ENCODE results near the gene TNFRSF4. TPM values are rescaled to one million over a fixed set of nuclear protein-coding genes. Genes with fewer than 3 reads are reported as not detected.

The TNFRSF4 gene
- polyA plus RNA-seq, 5 donors: 2.0 to 5.8 (median 4.1) TPM

DNA sequence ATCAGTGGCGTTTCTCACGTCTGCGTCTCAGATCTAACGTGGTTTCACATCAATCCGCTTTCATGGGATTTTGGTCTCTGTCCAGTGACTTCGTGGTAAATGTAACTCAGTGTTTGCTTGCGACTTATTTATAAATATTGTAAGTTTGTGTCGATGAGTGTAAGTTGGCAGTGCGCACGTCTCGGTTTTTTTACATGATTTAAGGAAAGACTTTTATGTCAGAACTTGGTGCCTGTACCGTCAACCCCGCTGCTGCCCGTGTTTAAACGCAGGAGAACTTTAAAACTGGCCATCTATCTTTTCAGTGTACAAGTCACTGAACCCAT is 19.6 kb upstream of the TNFRSF4 start:
- no peak for DNase-seq

- no peak for DNase-seq
Measured at GRCh38 chr1:1232796-1233566, 19.0 kb upstream of the TNFRSF4 start.

DNA sequence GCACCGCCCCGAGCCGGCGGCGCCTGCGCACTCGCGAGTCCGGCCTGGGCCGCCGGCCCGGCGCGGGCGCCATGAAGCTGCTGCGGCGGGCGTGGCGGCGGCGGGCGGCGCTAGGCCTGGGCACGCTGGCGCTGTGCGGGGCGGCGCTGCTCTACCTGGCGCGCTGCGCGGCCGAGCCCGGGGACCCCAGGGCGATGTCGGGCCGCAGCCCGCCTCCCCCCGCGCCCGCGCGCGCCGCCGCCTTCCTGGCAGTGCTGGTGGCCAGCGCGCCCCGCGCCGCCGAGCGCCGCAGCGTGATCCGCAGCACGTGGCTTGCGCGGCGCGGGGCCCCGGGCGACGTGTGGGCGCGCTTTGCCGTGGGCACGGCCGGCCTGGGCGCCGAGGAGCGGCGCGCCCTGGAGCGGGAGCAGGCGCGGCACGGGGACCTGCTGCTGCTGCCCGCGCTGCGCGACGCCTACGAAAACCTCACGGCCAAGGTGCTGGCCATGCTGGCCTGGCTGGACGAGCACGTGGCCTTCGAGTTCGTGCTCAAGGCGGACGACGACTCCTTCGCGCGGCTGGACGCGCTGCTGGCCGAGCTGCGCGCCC is 18.3 kb upstream of the TNFRSF4 start, which contains the start of gene B3GALT6:
TSS of gene B3GALT6 (plus strand) at position 30 of the 588 bp plus-strand sequence. CDS start at position 72, 42 bp downstream.
- DNase-seq: peak in 1 of 2 donors; percentile 13

DNA sequence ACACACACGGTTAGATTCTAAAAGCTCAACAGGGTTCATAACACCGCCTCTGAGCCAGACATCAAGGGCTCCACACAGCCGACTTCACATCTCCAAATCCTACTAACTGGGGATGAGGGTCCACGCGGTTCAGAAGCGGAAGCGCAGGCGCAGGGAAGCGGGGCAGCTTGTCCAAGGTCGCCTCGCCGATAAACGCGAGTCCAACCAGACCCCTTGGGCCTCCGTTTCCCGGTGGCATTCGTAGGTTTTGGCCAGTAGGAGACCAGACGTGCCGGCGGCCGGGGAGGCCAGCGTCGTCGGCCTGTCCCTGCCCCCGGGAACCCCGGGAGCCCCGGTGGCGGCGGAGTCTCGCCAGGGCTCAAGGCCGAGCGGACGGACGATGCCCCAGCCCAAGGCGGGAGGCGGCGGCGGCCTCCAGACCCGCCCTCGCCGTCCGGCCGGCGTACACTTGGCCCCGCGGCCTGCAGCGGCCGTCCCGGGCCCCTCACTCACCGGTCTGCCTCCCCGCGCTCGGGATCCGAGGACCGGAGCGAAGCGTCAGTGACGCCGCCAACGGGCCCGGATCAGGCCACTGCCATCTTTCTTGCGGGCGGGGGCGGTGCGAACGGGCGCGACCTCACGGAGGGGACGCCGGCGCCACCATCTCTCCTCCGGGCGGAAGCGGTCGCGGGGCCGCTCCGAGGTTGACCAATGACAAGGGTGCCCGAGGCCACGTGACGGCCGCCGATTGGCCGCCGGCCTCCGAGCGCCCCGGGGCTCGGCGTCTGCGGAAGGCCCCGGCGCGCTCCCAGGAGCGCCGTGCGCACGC is 17.7 kb upstream of the TNFRSF4 start, which contains the start of gene SDF4:
TSS of gene SDF4 (minus strand) at position 602 of the 808 bp plus-strand sequence. CDS start 3,229 bp downstream, outside the sequence.
- DNase-seq: peak; percentile 96 to 97

- no peak for DNase-seq
Measured at GRCh38 chr1:1230656-1231399, 16.9 kb upstream of the TNFRSF4 start.

GRCh38 chr1:1229770-1230169 is 15.8 kb upstream of the TNFRSF4 start:
- DNase-seq: no peak

DNA sequence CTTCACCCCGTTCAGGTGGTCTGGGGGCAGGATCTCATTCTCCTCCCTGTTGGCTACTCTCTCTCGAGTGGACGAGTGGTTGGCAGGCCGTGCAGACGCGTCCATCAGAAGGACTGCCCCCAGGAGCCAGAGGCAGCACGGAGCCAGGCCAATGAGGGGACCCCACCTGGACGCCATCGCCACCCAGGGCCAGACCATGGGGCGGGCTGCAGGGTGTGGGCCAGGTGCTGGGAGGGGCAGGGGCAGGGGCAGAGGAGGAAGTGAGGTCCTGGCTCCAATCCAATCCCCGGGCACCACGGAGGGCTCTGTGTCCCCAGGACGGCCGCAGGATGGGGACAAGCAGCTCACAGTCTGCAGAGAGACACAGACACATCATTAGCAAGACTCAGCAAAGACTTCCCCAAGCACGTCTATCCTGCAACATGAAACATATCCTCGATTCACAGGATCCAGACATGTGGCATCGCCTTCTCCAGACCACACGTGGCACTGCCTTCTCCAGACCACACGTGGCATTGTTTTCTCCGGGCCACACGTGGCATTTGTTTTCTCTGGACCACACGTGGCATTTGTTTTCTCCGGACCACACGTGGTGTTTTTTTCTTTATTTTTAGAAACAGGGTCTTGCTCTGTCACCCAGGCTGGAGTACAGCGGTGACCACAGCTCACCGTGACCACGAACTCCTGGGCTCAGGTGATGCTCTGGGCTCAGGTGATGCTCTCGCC is 14.8 kb upstream of the TNFRSF4 start:
- DNase-seq: no peak

- no peak for DNase-seq
Measured at GRCh38 chr1:1228187-1228586, 14.2 kb upstream of the TNFRSF4 start.

- no peak for DNase-seq
Measured at GRCh38 chr1:1227386-1227785, 13.4 kb upstream of the TNFRSF4 start.

GRCh38 chr1:1226566-1227362 is 12.8 kb upstream of the TNFRSF4 start:
- DNase-seq: no peak

GRCh38 chr1:1225913-1226312 is 12.0 kb upstream of the TNFRSF4 start:
- no peak for DNase-seq

- DNase-seq: no peak
Measured at GRCh38 chr1:1225238-1225845, 11.4 kb upstream of the TNFRSF4 start.

DNA sequence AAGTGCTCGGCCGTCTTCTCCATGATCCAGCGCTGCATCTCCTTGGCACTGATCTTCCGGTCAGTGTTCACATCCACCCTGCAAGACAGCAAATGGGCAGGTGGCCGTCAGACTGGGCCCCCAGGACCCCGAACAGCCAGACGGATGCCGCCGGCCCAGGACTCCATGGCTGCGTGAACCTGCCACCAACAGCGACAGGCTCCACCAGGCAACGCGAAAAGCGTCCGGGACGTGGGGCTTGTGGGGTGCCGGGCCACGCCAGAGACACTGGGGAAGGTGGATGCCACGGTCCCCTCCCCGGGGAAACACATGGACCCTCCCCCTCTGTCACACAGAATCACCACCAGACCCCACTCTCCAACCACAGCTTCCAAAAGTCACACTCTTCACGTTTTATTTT is 9.9 kb upstream of the TNFRSF4 start:
- DNase-seq: no peak

DNA sequence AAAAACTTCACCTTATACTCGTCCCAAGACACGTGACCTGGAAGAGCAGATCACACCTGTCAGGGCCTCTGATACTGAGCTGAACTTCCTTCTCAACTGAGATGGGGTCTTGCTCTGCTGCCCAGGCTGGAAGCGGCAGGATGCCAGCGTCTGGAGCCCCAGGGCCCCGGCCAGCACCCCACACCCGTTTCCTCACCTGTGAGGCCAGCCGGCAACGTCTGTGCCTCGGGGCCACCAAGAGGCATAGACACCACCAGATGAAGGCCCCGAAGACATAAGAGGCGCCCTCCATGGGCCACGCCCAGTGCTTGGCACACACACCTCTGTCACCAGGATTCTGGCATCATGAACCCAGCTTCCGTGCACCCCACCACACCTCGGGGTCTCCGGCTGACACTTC is 9.4 kb upstream of the TNFRSF4 start:
- DNase-seq: no peak

- no peak for DNase-seq
Measured at GRCh38 chr1:1222575-1223225, 8.7 kb upstream of the TNFRSF4 start.

- no peak for DNase-seq
Measured at GRCh38 chr1:1221887-1222574, 8.1 kb upstream of the TNFRSF4 start.

DNA sequence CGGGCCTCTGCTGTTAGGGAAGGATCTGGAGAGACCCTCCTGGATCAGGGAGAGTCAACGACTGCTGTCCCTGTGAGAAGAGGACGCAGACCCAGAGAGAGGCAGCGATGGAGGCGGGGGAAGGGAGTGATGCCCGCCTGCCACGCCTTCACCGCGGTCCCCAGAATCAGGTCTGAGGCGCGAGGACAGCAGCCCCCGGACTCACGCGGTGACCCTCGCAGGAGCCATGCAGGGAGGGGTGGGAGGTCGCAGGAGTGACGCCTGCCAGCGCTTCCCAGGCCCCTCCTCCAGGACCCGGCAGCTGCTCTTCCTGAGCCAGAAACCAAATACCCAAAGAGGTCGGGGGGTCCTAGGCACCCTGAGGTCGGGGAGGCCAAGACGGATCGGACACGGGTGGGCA is 6.2 kb upstream of the TNFRSF4 start:
- DNase-seq: no peak

DNA sequence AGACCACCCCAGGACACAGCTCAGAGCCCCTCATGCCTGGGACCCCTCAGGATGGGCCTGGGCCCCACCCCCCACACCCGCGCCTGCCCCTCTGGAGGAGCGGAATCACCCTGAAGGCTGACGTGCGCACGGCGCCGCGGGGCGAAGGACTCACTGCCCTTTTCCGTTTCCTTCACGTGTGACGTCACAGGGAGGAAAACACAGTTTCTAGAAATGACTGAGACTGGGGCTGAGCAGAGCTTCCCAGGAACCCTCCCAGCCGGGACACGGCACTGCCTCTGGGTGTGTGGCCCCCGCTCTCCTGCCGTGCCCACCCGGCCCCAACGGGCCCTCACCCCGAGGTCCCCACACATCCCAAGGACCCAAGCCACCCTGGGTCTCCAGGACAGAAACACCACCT is 5.4 kb upstream of the TNFRSF4 start:
- no peak for DNase-seq
